HepG2 (cell line): ENCODE results near the gene TMEM131. TPM values are rescaled to one million over a fixed set of nuclear protein-coding genes. Genes with fewer than 3 reads are reported as not detected.
A peak's percentile ranks its signal among the peaks of the same experiment; 100 is the strongest.

Experiments
- ATAC-seq: fragments of 200-7000 bp; cut with Tn5 transposase; 3 replicates; pipeline ENCODE4 v1.9.1; 2020; ENCODE audit warnings: mild to moderate bottlenecking, moderate library complexity
- BruUV-seq: library from RNA; stranded (reverse); fragments of 400-500 nt; replicated peaks from 2 replicates; lab custom pipeline; 2021; lab: Mats Ljungman, UMichigan
- CTCF ChIA-PET: fragments of 300-600 bp; formaldehyde crosslinking; extraction: SDS; loops from one replicate; lab custom pipeline; 2021; ENCODE audit warnings: low total read pairs, inconsistent platforms, low intra/inter-chr PET ratio; lab: Yijun Ruan, JAX
- POLR2A ChIA-PET: fragments of 350-600 bp; sonication (Branson Sonifier 250); formaldehyde crosslinking; loops from one replicate; lab custom pipeline; 2020; ENCODE audit warnings: antibody characterized with exemption, inconsistent platforms; lab: Yijun Ruan, JAX
- DNase-seq: peaks from one replicate; pipeline ENCODE4 v3.0.0-alpha.2; 2015; ENCODE audit warnings: low spot score
- FAIRE-seq: peaks from 3 replicates; lab custom pipeline; 2011; peaks lifted over from hg19 to GRCh38; lab: Jason Lieb, UNC
- H2AFZ ChIP-seq: one replicate; pipeline ENCODE4 v1.6.1; 2011; ENCODE audit warnings: low read length, inconsistent platforms
- H3K27ac ChIP-seq: fragments of 300-600 bp; 3 replicates; pipeline ENCODE4 v1.8.0; 2011; ENCODE audit warnings: mixed run types, mild to moderate bottlenecking, mixed read lengths, low read length, inconsistent platforms; ENCODE audit not compliant: insufficient read depth; ENCODE audit errors: extremely low read length
- H3K27me3 ChIP-seq, 2 experiments: fragments of 200-600 bp in 1 of 2; 2 replicates in 1 of 2; 3 replicates in 1 of 2; pipeline versions ENCODE4 v1.6.0 to v1.8.0; 2011; ENCODE audit warnings: low read length in 2 of 2, mild to moderate bottlenecking in 2 of 2, moderate library complexity in 2 of 2, inconsistent platforms in 1 of 2; ENCODE audit not compliant: insufficient read depth in 2 of 2, control insufficient read depth in 1 of 2
- H3K36me3 ChIP-seq, 2 experiments: fragments of 200-600 bp in 1 of 2; replicated peaks in 1 of 2; 2 replicates in 1 of 2; 3 replicates in 1 of 2; pipeline versions ENCODE4 v1.5.1 to v1.8.0; 2011; ENCODE audit warnings: low read length in 2 of 2, inconsistent platforms in 1 of 2; ENCODE audit not compliant: insufficient read depth in 2 of 2, control insufficient read depth in 1 of 2
- H3K4me1 ChIP-seq: 2 replicates; pipeline ENCODE4 v1.5.1; 2012; ENCODE audit warnings: low read length, inconsistent platforms; ENCODE audit not compliant: insufficient read depth
- H3K4me2 ChIP-seq: 2 replicates; pipeline ENCODE4 v1.6.0; 2011; ENCODE audit warnings: low read depth, low read length, inconsistent platforms
- H3K4me3 ChIP-seq, 3 experiments: fragments of 200-600 bp in 1 of 3; sonication (generic), shearing (Covaris generic) in 1 of 3; replicated peaks in 1 of 3; 2 replicates each; pipeline ENCODE4 v1.5.1; 2011 to 2016; ENCODE audit warnings: low read length in 3 of 3, inconsistent platforms in 2 of 3, low read depth in 2 of 3, mild to moderate bottlenecking in 2 of 3, control low read depth in 1 of 3, mixed read lengths in 1 of 3; ENCODE audit not compliant: insufficient read depth in 1 of 3
- H3K79me2 ChIP-seq: one replicate; pipeline ENCODE4 v1.6.1; 2011; ENCODE audit warnings: low read length, inconsistent platforms; ENCODE audit not compliant: insufficient read depth
- H3K9ac ChIP-seq: 2 replicates; pipeline ENCODE4 v1.6.0; 2011; ENCODE audit warnings: mild to moderate bottlenecking, low read depth, low read length, inconsistent platforms; ENCODE audit not compliant: insufficient read depth
- H3K9me3 ChIP-seq: 2 replicates; pipeline ENCODE4 v1.5.1; 2012; ENCODE audit warnings: mild to moderate bottlenecking, low read length
- H4K20me1 ChIP-seq: 2 replicates; pipeline ENCODE4 v1.6.0; 2011; ENCODE audit warnings: inconsistent platforms, mild to moderate bottlenecking, low read length, moderate library complexity; ENCODE audit not compliant: insufficient read depth
- KLF15 ChIP-seq: sonication (generic); formaldehyde crosslinking; IDR thresholded peaks from 2 replicates; pipeline ENCODE4 v1.8.1; 2023; ENCODE audit warnings: borderline replicate concordance, mild to moderate bottlenecking, inconsistent platforms, missing genetic modification reagents, mixed read lengths
- ZNF260 ChIP-seq: sonication (generic); formaldehyde crosslinking; IDR thresholded peaks from 2 replicates; pipeline ENCODE4 v1.4.0; 2020; ENCODE audit warnings: missing genetic modification reagents, low read depth, mild to moderate bottlenecking, borderline replicate concordance
- WGBS: methylation state at CpG from one replicate; pipeline ENCODE4 v1.1.6; 2017; ENCODE audit warnings: low lambda C conversion rate; 5-methylcytosine and 5-hydroxymethylcytosine counted together
- in situ Hi-C: cut with HindIII; loops from 2 replicates; pipeline ENCODE4 v1.10.0; 2017; ENCODE audit warnings: low pct_unique_long_range_greater_than_20kb; ENCODE audit not compliant: extremely low pct_ligation_motif_present
- intact Hi-C: fragments of 100-400 bp; cut with micrococcal nuclease; formaldehyde crosslinking; loops from one replicate; pipeline ENCODE4 v1.10.0; 2022; ENCODE audit not compliant: unreplicated experiment
- polyA plus RNA-seq, 8 experiments: library from polyadenylated mRNA; depleted of rRNA in 3 of 8; stranded (reverse) in 7 of 8; unstranded in 1 of 8; fragments of >200 nt; fragmentation: Illumina TruSeq in 4 of 8; extraction: Trizol in 4 of 8; gene quantifications; 2 replicates each; pipeline versions ENCODE4 v1.2.1 to v1.2.3, GENCODE V29; 2011 to 2016; ENCODE audit warnings: low read depth in 4 of 8, missing spikeins in 1 of 8, mixed read lengths in 1 of 8; ENCODE audit not compliant: insufficient read depth in 1 of 8
- total RNA-seq, 5 experiments: library from RNA; depleted of rRNA; stranded (reverse); fragments of >200 nt; fragmentation: Illumina TruSeq; extraction: Trizol; gene quantifications; 2 replicates each; pipeline ENCODE4 v1.2.3, GENCODE V29; 2016; ENCODE audit warnings: low read depth in 1 of 5

The TMEM131 gene
- total and polyA plus RNA-seq, 2 of the 13 experiments (the other 11 are each of a cell fraction or from before 2014, with no cell fraction given) = 17.9 to 19.5 TPM

DNA sequence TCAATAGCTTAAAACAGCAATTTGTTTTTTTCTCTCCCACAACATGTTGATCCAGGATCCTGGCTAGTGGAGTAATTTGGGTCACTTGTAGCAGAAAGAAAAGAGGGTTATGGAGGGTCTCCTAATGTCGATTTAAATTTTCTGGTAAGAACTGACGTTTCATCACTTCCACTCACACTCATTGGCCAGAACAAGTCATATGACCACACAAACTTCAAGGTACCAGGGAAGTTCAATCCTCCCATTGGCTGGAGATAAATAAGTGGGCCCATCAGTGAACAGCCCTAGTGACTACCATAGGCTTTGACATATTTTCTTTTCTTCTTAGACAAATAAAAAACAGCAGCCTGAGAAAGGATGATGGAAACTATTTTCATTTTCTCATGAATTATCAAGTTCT, 8.3 kb upstream of the TMEM131 start:
- intact Hi-C loops (no loop called here), in situ Hi-C loops (no loop called here)
- H3K4me3 ChIP-seq = no peak overlapping the region
- ChIA-PET CTCF (no interaction called here), POLR2A (no interaction called here)
- DNase-seq (no peak), FAIRE-seq (no peak), ATAC-seq (no peak)
- H2AFZ ChIP-seq = no peak overlapping the region
- H3K4me2 ChIP-seq = no peak overlapping the region
- H4K20me1 ChIP-seq = no peaks in the 10 kb centered on the region
- H3K9ac ChIP-seq = no peak overlapping the region
- WGBS = 16% methylated on average over 2 of the region's 2 CpGs
- no peaks in the 10 kb centered on the region for H3K79me2 ChIP-seq
- no peaks in the 10 kb centered on the region for H3K9me3 ChIP-seq
- TF ChIP-seq ZNF260 (CRISPR knock-in tag) = no peak
- no peak overlapping the region for H3K27ac ChIP-seq
- H3K4me1 ChIP-seq = peaks cover 10% of the 10 kb centered on the region; the same call in 1 of the 2 replicates
- no TSS peak for BruUV-seq
- H3K36me3 ChIP-seq = no peaks in the 10 kb centered on the region
- H3K27me3 ChIP-seq = no peaks in the 10 kb centered on the region; a peak in 2 of 5 replicates

DNA sequence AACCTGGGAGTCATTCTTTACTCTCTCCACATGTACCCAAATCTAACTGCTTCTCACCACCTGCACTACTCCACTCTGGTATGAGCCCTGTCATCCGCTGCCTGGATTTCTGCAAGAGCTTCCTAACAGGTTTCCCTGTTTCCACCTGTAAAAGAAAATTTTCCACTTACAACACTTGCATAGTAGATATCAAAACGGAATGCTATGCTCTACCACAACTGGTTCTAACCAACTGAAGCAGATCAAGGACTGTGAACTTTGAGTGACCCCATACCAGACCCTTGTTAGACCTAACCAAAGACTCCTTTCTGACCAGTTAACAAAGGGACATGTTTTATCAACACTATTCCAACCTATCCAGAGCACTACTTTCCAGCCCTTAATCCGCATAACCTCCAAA, 3.8 kb upstream of the TMEM131 start:
- H3K9ac ChIP-seq = no peak overlapping the region
- H2AFZ ChIP-seq = no peak overlapping the region
- WGBS = 39% methylated on average over 3 of the region's 3 CpGs
- peaks cover 8% of the 10 kb centered on the region for H3K79me2 ChIP-seq
- POLR2A ChIA-PET = no interaction called here
- CTCF ChIA-PET = no interaction called here
- H4K20me1 ChIP-seq = peaks cover 5% of the 10 kb centered on the region; the same call in 1 of the 2 replicates
- TF ChIP-seq KLF15 (CRISPR knock-in tag) = no peak
- TF ChIP-seq, all 625 proteins: peak for 0
- Histone ChIP-seq H3K27me3 (no peaks in the 10 kb centered on the region; a peak in 2 of 5 replicates), H3K4me1 (peaks cover 37% of the 10 kb centered on the region), H3K27ac (no peak overlapping the region), H3K4me3 (no peak overlapping the region), H3K4me2 (no peak overlapping the region), H3K9me3 (no peaks in the 10 kb centered on the region), H3K36me3 (no peaks in the 10 kb centered on the region)
- FAIRE-seq = no peak
- BruUV-seq = no TSS peak
- intact Hi-C loops (loop anchor here (10.0 kb wide), 1 partner anchor 265 kb away; no protein-coding TSS in a partner anchor), in situ Hi-C loops (no loop called here)
- peak; percentile 20 for DNase-seq
- no peak for ATAC-seq
